Stimulated activated CD4-positive, alpha-beta T cell treated with anti-CD3 and anti-CD28 coated beads, Interleukin-4, amount 100 ng/mL, for 24 hours (primary cell): ENCODE measurements around the gene SLAMF7.
"Not testable (repeated sequence)": the region's sequence is repeated elsewhere in the genome, so short reads cannot be mapped to it uniquely, and the experiment has no call there.

Experiments used
- DNase-seq: peaks from one replicate; pipeline ENCODE4 v3.0.0-alpha.2; 2020

Gene SLAMF7

GRCh38 chr1:160721473-160721872 is 17.6 kb upstream of the SLAMF7 start:
- DNase-seq, result no peak

DNA sequence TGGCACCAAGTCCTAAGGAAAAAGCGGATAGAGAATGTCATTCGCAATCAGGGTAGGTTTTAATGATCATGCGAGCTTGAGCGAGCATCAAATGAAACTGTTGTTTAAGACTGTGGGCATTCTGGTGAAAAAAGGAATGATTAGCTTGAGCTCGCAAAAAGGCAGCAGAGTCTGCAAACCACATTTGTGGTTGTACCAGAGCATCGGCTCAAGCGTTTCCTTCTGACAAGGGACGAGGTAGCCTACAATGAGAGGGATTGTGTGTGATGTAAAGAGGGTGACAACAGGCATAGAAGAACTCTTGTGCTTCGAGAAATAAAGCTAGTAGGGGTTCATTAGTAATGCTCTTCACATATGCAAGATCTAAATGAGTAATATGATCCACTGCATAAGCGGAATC is 16.3 kb upstream of the SLAMF7 start:
- DNase-seq, result no peak

DNA sequence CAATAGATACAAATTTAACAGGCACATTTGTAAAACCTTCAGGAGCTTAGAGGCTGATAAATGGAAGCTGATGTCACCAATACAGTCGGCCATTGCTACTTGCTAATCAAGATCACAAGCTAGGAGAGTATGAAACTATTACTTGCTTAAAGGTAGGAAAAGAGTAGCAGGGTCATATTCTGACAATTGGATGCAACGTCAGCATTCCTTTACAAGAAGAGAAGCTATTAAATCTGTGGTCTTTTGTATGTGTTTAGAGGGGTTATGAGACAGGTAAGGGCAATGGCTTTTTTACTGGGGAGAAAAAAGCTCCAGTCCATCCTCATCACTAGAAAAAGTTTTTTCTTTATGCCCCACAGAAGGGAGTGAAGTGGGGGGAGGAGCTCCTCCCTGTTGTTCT is 15.7 kb upstream of the SLAMF7 start:
- no peak for DNase-seq

DNA sequence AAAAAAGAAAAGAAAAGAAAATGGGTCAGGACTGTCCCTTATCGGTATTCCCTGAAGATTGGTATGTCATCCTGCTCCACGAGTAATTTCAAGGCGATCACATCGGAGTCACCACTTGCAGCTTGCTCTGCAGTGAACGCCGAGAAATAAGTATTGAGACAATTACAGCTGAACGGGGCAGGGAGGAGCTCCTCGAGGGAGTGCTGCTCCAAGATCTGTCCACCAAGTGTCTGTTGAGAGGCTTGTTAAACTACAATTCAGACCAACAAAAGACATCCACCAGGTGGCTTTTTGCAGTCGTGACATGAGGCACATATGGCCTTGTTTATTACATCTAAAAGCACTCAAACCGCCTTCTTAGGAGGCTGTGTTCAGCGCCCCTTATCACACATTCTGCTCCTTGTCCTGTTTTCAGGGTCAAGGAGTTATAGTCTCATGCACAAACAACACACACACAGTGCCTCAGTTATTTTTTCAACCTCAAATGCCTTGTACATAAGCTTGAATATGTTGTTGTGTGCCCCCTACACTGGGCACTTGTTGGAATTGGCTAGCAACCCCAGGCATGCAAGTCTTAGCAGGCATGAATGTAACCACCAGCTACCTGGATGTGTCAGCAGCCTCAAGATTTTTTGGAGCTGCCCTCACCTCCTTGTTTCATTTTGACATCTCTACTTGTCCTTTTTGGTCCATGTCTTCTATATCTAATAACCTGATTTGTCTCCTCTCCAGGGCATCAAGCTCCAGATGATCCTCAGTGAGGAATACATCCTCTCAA is 14.4 kb upstream of the SLAMF7 start:
- no peak for DNase-seq

DNA sequence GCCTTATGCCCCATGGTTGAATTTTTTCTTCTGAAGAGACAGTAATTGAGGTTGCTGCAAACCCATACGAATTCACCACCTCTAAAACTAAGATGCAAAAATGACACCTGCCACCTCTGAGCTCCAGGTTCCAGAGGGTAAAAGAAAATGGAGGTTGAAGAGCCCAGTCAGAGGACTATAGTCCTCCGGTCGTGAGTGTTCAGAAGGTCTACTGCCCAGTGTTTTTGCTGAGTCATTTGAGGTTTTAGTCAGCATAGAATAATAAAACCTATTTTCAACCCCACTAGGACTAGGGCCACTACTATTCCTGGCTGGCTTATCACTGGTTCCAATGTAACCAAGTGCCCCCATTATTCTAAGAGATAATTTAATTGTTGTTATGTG is 12.9 kb upstream of the SLAMF7 start:
- no peak for DNase-seq

- peak; percentile 73 for DNase-seq
Measured at GRCh38 chr1:160726498-160727315, 12.3 kb upstream of the SLAMF7 start.

DNA sequence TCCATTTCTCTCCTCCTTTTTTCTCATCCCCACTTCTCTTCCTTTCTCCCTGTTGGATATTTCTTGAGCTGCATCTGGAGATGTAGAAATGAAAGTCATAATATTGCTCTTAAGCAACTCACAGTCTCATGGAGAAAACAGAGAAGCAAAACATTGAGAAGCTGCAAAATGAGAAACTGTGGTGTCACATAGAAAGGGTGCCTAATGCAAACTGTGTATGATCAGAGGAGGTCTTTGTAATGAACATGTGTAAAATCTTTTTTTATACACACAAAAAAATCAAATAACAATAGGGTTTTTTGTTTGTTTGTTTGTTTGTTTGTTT is 11.8 kb upstream of the SLAMF7 start:
- DNase-seq, result no peak

- not testable (repeated sequence) for DNase-seq
Measured at GRCh38 chr1:160731564-160731963, 7.5 kb upstream of the SLAMF7 start.

- no peak for DNase-seq
Measured at GRCh38 chr1:160731990-160732389, 7.1 kb upstream of the SLAMF7 start.

- DNase-seq, result no peak
Measured at GRCh38 chr1:160733898-160734297, 5.1 kb upstream of the SLAMF7 start.

DNA sequence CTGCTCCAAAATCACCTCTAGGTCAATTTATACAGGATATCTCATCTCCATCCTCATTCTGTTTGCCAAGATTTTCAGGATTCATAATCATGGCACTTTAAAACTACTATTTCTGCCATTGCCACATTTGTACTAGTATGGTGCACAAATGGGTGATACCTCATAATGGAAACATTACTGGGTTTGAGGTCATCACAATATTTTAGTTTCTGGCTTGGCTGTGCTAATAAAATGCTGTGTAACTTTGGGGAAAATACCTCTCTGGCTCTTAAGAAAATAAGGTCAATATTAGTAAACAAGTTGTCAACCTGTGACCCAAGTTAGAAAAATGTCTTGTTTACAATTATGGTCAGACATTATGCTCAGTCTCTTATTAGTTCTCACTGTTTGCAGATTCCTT is 4.7 kb upstream of the SLAMF7 start:
- DNase-seq, result no peak

- no peak for DNase-seq
Measured at GRCh38 chr1:160738271-160738670, 776 bp upstream of the SLAMF7 start.

DNA sequence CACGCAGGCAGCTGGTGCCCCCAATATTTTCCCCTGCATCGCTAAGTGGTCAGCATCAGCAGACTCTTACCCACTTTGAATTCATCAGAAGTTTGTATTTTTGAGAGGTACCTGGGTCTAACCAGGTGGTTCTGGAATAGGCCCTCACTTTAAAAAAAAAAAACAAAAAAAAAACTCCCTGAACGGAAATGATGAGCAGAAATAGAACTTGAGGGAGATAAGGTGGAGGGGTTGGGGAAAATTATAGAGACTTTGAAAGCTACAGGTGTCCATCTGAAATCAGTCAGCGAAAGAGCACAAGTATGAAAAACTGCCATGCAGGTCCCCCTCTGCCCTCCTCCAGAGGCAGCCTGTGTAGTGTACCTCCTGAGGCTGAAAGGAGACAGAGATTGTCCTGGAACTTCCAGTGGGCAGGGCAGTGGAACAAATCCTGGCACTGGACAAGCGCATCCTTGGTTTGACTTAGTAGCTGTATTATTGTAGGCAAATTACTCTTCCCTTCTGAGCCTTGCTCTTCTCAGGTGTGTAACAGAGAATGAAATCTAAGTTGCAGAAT is 1.2 kb downstream of the SLAMF7 start:
- DNase-seq, result no peak

GRCh38 chr1:160741092-160741501 is 2.0 kb downstream of the SLAMF7 start:
- DNase-seq, result no peak

DNA sequence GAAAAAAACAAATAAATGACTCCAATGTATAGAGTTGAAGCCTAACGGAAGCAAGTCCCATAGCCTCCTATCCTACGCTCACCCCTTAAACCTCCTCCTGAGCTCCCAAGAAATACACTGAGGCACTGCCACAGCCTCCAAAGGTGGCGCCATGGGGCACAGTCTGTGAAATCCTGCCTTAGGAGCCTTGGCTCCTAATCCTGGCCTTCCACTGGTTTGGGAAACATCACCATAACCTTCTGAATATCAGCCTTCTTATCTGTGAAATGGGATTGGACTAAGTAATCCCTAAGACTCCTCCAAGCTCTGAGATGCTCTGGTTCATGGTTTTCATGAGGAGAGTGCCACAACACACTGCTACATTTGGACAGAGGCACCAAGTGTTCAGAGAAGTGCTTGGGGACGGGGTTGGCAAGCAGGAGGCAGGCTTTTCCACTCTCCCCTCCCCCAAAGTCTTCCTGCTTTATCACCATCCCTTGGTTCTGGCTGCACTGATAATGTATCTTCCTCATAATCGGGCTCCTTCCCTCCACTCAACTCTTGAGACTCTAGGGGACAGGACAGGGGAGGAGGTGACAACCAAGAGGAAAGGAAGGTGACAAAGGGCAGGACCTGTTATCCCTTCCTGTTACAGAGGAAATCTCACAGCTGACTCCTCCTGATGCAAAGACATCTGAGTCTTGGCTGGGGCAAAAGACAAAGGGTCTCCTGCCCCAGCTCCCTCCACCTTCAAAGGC is 2.7 kb downstream of the SLAMF7 start:
- no peak for DNase-seq

DNA sequence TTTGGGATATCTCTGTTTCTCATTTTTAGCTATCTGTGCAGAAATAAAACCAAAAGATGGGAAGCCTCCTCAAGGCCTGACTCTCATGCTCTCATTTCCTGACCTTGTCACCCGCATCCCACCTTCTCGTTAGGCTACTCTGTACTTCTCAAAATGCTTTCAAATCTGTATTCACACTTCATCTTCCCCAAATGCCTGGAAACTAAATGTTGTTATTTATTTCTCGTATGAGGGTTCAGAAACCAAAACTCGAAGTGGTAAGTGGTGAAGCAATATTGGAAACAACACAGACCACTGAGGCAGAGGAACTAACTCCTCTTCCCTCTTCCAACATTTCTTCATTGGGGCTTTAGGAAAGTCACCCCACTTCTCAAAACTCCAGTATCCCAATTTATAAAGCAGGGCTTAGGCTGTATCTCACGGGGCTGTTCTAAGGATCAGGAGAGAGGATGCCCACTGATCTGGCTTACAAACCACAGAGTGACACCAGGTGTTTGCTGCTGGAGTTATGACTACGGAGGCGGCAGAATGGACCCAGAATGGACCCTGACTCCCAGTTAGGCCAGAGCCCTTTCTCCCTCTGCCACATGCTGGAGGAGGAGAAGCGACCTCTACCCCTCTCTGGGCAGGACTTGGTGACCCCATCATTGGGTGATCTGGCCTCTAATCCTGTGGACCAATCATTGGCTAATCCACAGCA is 3.5 kb downstream of the SLAMF7 start:
- no peak for DNase-seq

GRCh38 chr1:160743266-160743665 is 4.2 kb downstream of the SLAMF7 start:
- DNase-seq, result no peak

- no peak for DNase-seq
Measured at GRCh38 chr1:160744199-160744851, 5.3 kb downstream of the SLAMF7 start.

DNA sequence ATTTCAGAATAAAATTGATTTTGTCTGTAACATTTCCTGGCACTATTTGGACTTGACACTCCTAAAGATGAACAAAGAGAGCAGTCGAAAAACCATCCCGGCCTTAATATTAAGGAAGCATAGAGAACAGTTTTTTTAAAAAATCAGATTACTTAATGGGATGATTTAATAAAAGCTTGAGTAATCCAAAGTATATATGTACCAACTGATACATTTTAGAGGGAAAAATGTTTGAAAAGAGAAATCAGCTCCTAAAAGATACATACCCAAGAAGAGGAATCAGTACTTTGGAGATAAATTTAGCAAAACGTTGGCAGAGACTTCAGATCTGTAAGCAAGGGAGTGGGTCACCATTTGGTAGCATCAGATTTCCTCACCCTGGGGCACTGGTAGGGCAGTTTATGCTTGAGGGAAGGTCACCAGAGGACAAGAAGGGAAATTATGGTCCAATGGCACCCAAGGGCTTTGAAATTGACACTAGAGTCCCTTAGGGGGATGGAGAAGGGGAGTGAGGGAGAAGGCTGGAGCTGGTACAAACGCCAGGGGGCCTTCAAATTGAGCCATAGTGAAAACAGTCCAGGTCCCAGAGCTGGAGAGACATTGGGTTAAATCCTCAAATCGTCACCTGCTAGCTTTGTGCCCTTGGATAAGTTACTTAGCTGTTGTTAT is 5.9 kb downstream of the SLAMF7 start:
- no peak for DNase-seq

DNA sequence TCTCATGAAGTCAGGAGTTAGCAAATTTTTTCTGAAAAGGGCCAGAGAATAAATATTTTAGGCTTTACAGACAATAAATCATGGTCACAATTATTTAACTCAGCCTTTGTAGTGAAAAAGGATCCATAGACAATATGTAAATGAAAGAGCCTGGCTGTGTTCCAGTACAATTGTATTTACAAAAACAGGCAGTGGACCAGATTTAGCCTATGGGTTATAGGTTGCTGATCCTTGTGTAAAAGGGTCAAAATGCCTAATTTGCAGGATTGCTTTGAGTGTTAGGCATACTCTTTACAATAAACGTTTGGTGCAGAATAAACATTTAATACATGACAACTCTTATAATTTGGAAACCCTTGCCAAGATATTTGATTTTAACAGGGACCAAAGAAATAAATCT is 6.5 kb downstream of the SLAMF7 start:
- no peak for DNase-seq

- DNase-seq, result no peak
Measured at GRCh38 chr1:160746836-160747500, 7.9 kb downstream of the SLAMF7 start.
